Measurements from ENCODE around the gene ALLC. TPM values are rescaled to one million over a fixed set of nuclear protein-coding genes. Genes with fewer than 3 reads are reported as not detected.

ALLC gene
- total RNA-seq, 2 donors from 2014 or later: not detected

Other genes with a start within 250 kb of the ALLC start
- 100 to 1,000 TPM in 1 of 2 donors, 10 to 100 TPM in 1; 64.3 to 105 TPM for gene ADI1, start 138.7 kb upstream of the ALLC start, total RNA-seq
- gene RNASEH1, start 99.9 kb upstream of the ALLC start, total RNA-seq: 10 to 100 TPM; 14.4 to 14.7 TPM
- 100 to 1,000 TPM; 894 to 955 TPM for gene RPS7, start 82.9 kb upstream of the ALLC start, total RNA-seq
- 1 to 10 TPM in 1 of 2 donors, under 1 TPM in 1; 0.85 to 1.2 TPM for gene COLEC11, start 63.1 kb upstream of the ALLC start, total RNA-seq
- gene DCDC2C, start 45.4 kb downstream of the ALLC start, total RNA-seq: not detected